Fibroblast of mammary gland (primary cell): ENCODE results near the gene RACGAP1.

Source experiments
- DNase-seq: peaks from one replicate; pipeline ENCODE4 v3.0.0-alpha.2; 2010; ENCODE audit warnings: low read depth
- H3K4me3 ChIP-seq: 2 replicates; pipeline ENCODE4 v1.5.1; 2011; ENCODE audit warnings: low read depth, mild to moderate bottlenecking, low read length, moderate library complexity; ENCODE audit not compliant: control insufficient read depth
- TF ChIP-seq, protein P1 (sequence below): conservative IDR thresholded peaks from 2 replicates; pipeline ENCODE4 v1.5.1; 2011; ENCODE audit warnings: low read depth, low read length, inconsistent platforms; ENCODE audit not compliant: control insufficient read depth, insufficient read depth

RACGAP1 gene

DNA sequence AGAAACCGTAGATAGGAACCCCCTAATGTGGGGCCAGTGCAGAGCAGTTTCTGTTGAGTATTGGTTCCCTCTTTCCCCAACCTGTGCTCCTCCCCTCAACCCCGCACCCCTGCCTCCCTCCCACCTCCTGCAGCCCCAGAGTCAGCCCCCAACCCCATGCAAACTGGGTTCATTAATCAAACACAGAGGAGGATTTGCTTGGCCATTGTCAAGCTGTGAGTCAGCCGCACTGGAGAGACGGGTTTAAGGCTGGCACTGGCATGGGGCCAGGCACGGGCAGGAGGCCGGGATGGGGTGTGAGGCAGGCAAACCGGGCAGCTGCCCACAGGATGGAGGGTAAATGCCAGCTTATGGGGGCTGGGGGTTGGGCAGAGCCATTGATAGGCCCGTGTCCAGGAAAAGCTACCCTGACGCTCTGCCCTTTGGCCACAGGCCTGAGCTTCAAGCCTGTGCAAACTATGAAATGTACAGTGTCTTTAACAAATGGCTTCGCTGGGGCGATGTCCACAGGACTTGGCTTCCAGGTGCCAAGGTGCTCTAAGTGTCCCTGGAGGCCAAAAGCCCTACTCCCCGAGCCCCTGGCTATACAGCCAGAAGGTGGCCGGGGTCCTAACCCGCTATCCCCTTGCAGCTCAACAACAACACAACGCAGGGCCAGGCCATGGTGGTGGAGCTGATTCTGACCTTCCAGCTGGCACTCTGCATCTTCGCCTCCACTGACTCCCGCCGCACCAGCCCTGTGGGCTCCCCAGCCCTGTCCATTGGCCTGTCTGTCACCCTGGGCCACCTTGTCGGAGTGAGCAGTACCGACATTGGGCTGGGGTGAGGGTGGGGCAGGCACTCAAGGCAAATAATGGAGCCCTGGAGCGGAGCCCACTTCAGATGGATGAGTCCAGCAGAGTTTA, 62.2 kb downstream of the RACGAP1 start:
- TF ChIP-seq, protein P1, sequence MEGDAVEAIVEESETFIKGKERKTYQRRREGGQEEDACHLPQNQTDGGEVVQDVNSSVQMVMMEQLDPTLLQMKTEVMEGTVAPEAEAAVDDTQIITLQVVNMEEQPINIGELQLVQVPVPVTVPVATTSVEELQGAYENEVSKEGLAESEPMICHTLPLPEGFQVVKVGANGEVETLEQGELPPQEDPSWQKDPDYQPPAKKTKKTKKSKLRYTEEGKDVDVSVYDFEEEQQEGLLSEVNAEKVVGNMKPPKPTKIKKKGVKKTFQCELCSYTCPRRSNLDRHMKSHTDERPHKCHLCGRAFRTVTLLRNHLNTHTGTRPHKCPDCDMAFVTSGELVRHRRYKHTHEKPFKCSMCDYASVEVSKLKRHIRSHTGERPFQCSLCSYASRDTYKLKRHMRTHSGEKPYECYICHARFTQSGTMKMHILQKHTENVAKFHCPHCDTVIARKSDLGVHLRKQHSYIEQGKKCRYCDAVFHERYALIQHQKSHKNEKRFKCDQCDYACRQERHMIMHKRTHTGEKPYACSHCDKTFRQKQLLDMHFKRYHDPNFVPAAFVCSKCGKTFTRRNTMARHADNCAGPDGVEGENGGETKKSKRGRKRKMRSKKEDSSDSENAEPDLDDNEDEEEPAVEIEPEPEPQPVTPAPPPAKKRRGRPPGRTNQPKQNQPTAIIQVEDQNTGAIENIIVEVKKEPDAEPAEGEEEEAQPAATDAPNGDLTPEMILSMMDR, result no peak
- H3K4me3 ChIP-seq, result no peak overlapping the region
- no peak for DNase-seq

DNA sequence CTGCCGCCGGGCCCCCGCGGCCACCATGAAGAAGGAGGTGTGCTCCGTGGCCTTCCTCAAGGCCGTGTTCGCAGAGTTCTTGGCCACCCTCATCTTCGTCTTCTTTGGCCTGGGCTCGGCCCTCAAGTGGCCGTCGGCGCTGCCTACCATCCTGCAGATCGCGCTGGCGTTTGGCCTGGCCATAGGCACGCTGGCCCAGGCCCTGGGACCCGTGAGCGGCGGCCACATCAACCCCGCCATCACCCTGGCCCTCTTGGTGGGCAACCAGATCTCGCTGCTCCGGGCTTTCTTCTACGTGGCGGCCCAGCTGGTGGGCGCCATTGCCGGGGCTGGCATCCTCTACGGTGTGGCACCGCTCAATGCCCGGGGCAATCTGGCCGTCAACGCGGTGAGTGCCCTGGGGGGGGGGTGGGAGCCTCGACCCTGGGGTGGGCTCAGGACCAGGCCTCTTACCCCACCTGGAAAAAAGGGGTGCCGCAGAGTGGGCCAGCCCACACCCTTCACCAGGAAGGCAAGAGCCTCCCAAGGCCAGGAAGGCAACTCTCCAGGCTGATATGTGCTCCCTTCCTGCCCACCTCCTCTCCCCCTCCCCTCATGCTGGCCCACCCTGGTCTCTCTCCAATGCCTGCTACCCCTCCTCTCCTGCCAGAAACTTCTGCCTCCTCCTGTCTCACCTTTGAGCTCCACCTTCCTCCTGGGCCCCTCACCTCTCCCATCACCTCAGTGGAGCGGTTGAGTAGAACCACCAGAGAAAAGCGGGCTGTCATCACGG, 63.1 kb downstream of the RACGAP1 start:
- TF ChIP-seq, protein P1, result no peak
- no peak for DNase-seq
- no peak overlapping the region for H3K4me3 ChIP-seq

DNA sequence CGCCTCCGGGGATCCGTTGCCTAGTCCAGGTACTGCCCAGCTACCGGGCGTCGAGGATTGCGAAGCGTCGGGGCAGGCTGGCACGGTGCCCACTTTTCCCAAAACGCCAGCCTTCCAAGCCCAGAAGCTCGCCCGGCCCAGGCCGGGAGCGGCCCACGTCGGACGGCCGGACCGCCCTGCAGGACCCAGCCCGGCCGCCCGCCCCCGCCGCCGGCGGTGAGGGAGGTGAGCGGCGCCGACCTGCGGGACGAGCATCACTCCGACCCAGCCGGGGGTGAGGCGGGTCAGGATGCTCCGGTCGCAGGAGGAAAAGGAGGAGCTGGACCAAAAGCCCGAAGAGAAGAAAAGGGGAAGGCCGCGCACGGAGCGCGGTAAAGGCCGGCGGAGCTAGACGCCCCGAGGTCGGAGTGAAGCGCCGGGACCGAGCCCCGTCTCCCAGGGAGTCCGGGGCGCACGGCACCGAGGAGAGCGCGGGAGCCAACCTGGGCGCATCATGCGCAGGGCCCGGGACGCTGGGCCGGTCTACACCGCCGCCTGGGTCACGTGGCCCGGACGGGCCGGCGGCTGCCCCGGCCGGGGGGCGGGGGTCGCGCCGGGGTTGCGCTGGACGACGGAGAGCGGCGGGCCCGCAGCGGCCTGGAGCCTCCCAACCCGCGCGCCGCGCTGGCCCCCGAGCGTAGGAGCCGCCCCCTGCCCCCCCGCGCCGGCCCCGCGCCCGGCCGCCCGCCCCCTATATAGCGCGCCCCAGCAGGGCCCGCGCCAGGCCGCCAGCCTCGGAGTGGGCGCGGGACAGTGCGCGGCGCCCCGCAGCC, 64.0 kb downstream of the RACGAP1 start, which contains the start of gene AQP5:
Gene AQP5 (plus strand): TSS at position 762 of the 812 bp plus-strand sequence. CDS start 146 bp downstream, outside the sequence.
- DNase-seq, result no peak
- TF ChIP-seq, protein P1, result no peak
- no peak within 1 kb of the TSS for H3K4me3 ChIP-seq

- TF ChIP-seq, protein P1, result no peak
- DNase-seq, result no peak
- H3K4me3 ChIP-seq, result no peak overlapping the region
These were observed 64.7 kb downstream of the RACGAP1 start for GRCh38 chr12:49960474-49961110.

GRCh38 chr12:49959685-49960473, 65.4 kb downstream of the RACGAP1 start:
- TF ChIP-seq, protein P1, result no peak
- no peak for DNase-seq
- H3K4me3 ChIP-seq, result no peak overlapping the region
